Kidney epithelial cell (primary cell): ENCODE results near the gene MUC5B. TPM values are rescaled to one million over a fixed set of nuclear protein-coding genes. Genes with fewer than 3 reads are reported as not detected.

Source experiments
- DNase-seq: peaks from one replicate; pipeline ENCODE4 v3.0.0-alpha.2; 2010; ENCODE audit warnings: low read depth
- H3K27me3 ChIP-seq: 2 replicates; pipeline ENCODE4 v1.6.0; 2011; ENCODE audit warnings: low read length; ENCODE audit not compliant: control insufficient read depth, insufficient read depth
- H3K36me3 ChIP-seq: 2 replicates; pipeline ENCODE4 v1.5.1; 2011; ENCODE audit warnings: low read length; ENCODE audit not compliant: control insufficient read depth, insufficient read depth
- H3K4me3 ChIP-seq: 2 replicates; pipeline ENCODE4 v1.5.1; 2011; ENCODE audit warnings: low read depth, mild to moderate bottlenecking, control low read depth, low read length
- CTCF ChIP-seq: IDR thresholded peaks from 2 replicates; pipeline ENCODE4 v1.5.1; 2011; ENCODE audit warnings: mild to moderate bottlenecking, moderate library complexity, low read length, control low read depth, inconsistent platforms; ENCODE audit not compliant: insufficient read depth, poor library complexity, severe bottlenecking
- total RNA-seq: library from RNA; depleted of rRNA; stranded (reverse); fragments of >200 nt; gene quantifications from 2 replicates; pipeline ENCODE4 v1.2.3, GENCODE V29; 2015

Gene MUC5B
- total RNA-seq, 1 donor from 2014 or later = not detected

DNA sequence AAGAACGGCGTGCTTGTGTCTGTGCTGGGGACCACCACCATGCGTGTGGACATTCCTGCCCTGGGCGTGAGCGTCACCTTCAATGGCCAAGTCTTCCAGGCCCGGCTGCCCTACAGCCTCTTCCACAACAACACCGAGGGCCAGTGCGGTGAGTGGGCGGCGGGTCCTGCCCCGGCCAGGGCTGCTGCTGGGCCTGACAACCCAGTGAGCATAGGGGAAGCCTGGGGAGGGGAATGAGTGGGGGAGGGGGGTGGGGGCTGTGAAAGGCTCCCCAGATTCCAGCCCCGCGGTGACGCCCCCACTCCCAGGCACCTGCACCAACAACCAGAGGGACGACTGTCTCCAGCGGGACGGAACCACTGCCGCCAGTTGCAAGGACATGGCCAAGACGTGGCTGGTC lies 31.9 kb downstream of the MUC5B start:
- Histone ChIP-seq H3K27me3 (no peaks in the 10 kb centered on the region), H3K4me3 (no peak overlapping the region), H3K36me3 (no peaks in the 10 kb centered on the region)
- TF ChIP-seq CTCF = no peak
- DNase-seq = no peak

- no peak for DNase-seq
- TF ChIP-seq CTCF = no peak
- Histone ChIP-seq H3K36me3 (no peaks in the 10 kb centered on the region), H3K4me3 (no peak overlapping the region), H3K27me3 (no peaks in the 10 kb centered on the region)
Measured at GRCh38 chr11:1255151-1255550, 32.3 kb downstream of the MUC5B start.

GRCh38 chr11:1256257-1257045 lies 33.6 kb downstream of the MUC5B start:
- H3K4me3 ChIP-seq = no peak overlapping the region
- no peak for TF ChIP-seq CTCF
- H3K27me3 ChIP-seq = no peaks in the 10 kb centered on the region
- no peaks in the 10 kb centered on the region for H3K36me3 ChIP-seq
- DNase-seq = no peak

DNA sequence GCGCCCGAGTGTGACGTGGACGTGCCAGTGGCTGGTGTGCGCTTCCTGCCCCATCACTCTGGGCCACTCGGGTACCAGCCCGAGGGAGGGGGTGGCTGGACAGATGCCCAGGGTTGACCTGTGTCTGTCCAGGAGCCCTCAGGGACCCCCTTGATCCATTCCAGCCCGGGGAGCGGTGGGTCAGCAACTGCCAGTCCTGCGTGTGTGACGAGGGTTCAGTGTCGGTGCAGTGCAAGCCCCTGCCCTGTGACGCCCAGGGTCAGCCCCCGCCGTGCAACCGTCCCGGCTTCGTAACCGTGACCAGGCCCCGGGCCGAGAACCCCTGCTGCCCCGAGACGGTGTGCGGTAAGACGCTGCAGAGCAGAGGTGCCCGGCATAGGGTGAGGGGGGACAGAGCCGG lies 34.5 kb downstream of the MUC5B start:
- DNase-seq = no peak
- Histone ChIP-seq H3K4me3 (no peak overlapping the region), H3K27me3 (no peaks in the 10 kb centered on the region), H3K36me3 (no peaks in the 10 kb centered on the region)
- TF ChIP-seq CTCF = no peak

DNA sequence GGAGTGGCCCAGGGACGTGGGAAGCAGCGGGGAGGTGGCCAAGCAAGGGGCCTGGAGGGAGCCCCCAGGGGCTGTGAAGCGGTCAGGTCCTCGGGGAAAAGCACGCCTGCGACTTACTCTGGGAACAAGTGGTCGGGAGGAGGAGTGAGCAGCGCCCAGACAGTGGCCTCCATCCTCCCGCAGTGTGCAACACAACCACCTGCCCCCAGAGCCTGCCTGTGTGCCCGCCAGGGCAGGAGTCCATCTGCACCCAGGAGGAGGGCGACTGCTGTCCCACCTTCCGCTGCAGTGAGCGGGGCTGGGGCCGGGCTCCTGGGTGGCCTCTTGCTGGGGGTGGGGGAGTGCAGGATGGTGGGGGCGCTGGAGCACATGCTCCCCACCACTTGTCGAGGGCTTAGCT lies 35.0 kb downstream of the MUC5B start:
- no peaks in the 10 kb centered on the region for H3K36me3 ChIP-seq
- DNase-seq = no peak
- TF ChIP-seq CTCF = no peak
- H3K4me3 ChIP-seq = no peak overlapping the region
- H3K27me3 ChIP-seq = no peaks in the 10 kb centered on the region

GRCh38 chr11:1258401-1259075 lies 35.7 kb downstream of the MUC5B start:
- Histone ChIP-seq H3K4me3 (no peak overlapping the region), H3K27me3 (no peaks in the 10 kb centered on the region), H3K36me3 (no peaks in the 10 kb centered on the region)
- TF ChIP-seq CTCF = no peak
- DNase-seq = no peak
